Glutamatergic neuron (in vitro differentiated cells): ENCODE measurements around the gene CLEC16A. TPM values are rescaled to one million over a fixed set of nuclear protein-coding genes. Genes with fewer than 3 reads are reported as not detected.

ENCODE experiments used
- DNase-seq: peaks from one replicate; pipeline ENCODE4 v3.0.0; 2022
- H3K27ac Mint-ChIP-seq: one replicate; pipeline ENCODE4 v1.8.0; 2020; ENCODE audit warnings: mild to moderate bottlenecking, mixed read lengths, inconsistent platforms; ENCODE audit not compliant: unreplicated experiment
- H3K27me3 Mint-ChIP-seq: one replicate; pipeline ENCODE4 v1.8.0; 2020; ENCODE audit warnings: mild to moderate bottlenecking, moderate library complexity, mixed read lengths, inconsistent platforms; ENCODE audit not compliant: unreplicated experiment
- H3K36me3 Mint-ChIP-seq: one replicate; pipeline ENCODE4 v1.8.0; 2020; ENCODE audit warnings: mild to moderate bottlenecking, mixed read lengths, inconsistent platforms; ENCODE audit not compliant: unreplicated experiment
- H3K4me1 Mint-ChIP-seq: one replicate; pipeline ENCODE4 v1.8.0; 2020; ENCODE audit warnings: mild to moderate bottlenecking, low read depth, mixed read lengths, inconsistent platforms; ENCODE audit not compliant: unreplicated experiment
- H3K4me3 Mint-ChIP-seq: one replicate; pipeline ENCODE4 v1.8.0; 2020; ENCODE audit warnings: mild to moderate bottlenecking, mixed read lengths, inconsistent platforms; ENCODE audit not compliant: unreplicated experiment
- H3K9me3 Mint-ChIP-seq: one replicate; pipeline ENCODE4 v1.8.0; 2020; ENCODE audit warnings: mild to moderate bottlenecking, moderate library complexity, mixed read lengths, inconsistent platforms; ENCODE audit not compliant: unreplicated experiment
- total RNA-seq: library from RNA; stranded (reverse); fragmentation: NEBNext Ultra II Directional; extraction: Animal tissue kit (Norgen Biotek cat#: 25700); gene quantifications from one replicate; pipeline ENCODE4 v1.2.1, GENCODE V29; 2021; ENCODE audit not compliant: unreplicated experiment
- TF ChIP-seq, protein P1 (sequence below): fragments of 200-600 bp; sonication (generic); IDR thresholded peaks from one replicate; pipeline ENCODE4 v1.5.0; 2021; ENCODE audit not compliant: partially characterized antibody, unreplicated experiment

Gene CLEC16A
- total RNA-seq, 1 donor from 2014 or later, result 43.0 TPM

DNA sequence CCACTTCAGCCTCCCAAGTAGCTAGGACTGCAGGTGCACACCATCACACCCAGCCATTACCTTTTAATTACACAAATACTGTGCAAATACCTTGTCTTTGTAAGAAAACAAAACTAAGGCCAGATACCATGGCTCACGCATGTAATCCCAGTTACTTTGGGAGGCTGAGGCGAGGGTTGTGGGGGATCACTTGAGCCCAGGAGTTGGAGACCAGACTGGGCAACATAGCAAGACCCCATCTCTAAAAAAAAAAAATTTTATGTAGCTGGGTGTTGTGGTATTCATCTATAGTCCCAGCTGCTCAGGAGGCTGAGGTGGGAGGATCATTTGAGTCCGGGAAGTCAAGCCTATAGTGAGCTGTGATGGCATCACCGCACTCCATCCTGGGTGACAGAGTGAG, 151.6 kb downstream of the CLEC16A start:
- no peak for DNase-seq
- H3K4me1 Mint-ChIP-seq, result peaks cover 7% of the 10 kb centered on the region
- no peak overlapping the region for H3K27ac Mint-ChIP-seq
- peaks cover 3% of the 10 kb centered on the region for H3K27me3 Mint-ChIP-seq
- no peaks in the 10 kb centered on the region for H3K36me3 Mint-ChIP-seq
- peaks cover 2% of the 10 kb centered on the region for H3K9me3 Mint-ChIP-seq
- no peak overlapping the region for H3K4me3 Mint-ChIP-seq
- TF ChIP-seq, protein P1, sequence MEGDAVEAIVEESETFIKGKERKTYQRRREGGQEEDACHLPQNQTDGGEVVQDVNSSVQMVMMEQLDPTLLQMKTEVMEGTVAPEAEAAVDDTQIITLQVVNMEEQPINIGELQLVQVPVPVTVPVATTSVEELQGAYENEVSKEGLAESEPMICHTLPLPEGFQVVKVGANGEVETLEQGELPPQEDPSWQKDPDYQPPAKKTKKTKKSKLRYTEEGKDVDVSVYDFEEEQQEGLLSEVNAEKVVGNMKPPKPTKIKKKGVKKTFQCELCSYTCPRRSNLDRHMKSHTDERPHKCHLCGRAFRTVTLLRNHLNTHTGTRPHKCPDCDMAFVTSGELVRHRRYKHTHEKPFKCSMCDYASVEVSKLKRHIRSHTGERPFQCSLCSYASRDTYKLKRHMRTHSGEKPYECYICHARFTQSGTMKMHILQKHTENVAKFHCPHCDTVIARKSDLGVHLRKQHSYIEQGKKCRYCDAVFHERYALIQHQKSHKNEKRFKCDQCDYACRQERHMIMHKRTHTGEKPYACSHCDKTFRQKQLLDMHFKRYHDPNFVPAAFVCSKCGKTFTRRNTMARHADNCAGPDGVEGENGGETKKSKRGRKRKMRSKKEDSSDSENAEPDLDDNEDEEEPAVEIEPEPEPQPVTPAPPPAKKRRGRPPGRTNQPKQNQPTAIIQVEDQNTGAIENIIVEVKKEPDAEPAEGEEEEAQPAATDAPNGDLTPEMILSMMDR, result no peak

DNA sequence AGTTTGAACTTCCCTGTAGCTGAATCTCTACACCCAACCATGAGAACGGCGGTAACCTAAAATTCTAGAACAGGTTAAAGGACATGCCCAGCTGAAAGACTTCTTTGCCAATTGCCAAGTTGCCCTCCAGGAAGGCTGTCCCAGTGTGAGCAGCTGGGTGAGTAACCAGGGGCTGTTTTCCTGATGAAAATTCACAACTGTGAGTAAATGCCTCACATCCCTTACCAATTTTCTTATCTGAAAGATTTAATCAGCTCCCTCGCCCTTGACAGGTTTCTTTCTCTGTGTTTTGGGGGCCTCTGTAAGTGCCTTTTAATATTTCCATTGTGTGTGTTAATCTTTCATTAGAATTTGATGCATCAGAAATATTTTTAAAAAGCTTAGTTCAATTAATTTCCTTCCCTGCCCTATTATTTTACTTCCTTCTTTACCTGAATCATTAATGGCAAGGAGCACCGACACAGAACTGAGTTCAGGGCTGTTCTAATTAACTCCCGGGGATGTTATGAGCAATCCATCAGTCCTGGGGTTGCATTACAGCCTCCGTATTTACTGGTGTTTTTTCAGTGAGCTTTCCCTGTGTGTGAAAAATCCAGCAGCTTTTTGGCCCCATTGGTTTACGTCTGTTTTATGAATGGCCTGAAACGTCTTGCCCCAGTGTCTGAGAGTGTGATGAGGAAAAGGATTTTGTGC, 152.9 kb downstream of the CLEC16A start:
- Mint-ChIP-seq H3K27ac (no peak overlapping the region), H3K27me3 (peaks cover 3% of the 10 kb centered on the region), H3K4me1 (peaks cover 15% of the 10 kb centered on the region), H3K9me3 (peaks cover 3% of the 10 kb centered on the region), H3K4me3 (no peak overlapping the region), H3K36me3 (no peaks in the 10 kb centered on the region)
- DNase-seq, result no peak
- TF ChIP-seq, protein P1, result no peak

DNA sequence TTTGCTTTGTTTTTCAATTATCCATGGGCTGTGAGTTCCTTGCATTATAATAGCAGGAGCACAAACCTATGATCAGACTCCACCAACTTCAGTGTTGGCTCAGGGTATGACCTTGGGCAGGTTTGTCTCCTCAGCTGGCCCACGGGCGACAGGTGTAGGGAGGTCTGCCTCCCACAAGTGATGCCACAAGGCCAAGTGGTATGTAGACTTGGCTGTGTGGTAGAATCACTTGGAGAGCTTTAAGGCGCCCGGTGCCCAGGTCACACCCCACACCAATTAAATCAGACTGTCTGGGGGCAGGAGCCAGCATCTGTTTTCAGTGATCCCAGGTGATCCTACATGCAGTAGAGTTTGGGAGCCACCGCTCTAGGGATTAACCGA, 153.4 kb downstream of the CLEC16A start:
- Mint-ChIP-seq H3K36me3 (no peaks in the 10 kb centered on the region), H3K9me3 (peaks cover 3% of the 10 kb centered on the region), H3K27me3 (peaks cover 2% of the 10 kb centered on the region), H3K27ac (no peak overlapping the region), H3K4me1 (peaks cover 20% of the 10 kb centered on the region), H3K4me3 (no peak overlapping the region)
- TF ChIP-seq, protein P1, result no peak
- DNase-seq, result no peak

DNA sequence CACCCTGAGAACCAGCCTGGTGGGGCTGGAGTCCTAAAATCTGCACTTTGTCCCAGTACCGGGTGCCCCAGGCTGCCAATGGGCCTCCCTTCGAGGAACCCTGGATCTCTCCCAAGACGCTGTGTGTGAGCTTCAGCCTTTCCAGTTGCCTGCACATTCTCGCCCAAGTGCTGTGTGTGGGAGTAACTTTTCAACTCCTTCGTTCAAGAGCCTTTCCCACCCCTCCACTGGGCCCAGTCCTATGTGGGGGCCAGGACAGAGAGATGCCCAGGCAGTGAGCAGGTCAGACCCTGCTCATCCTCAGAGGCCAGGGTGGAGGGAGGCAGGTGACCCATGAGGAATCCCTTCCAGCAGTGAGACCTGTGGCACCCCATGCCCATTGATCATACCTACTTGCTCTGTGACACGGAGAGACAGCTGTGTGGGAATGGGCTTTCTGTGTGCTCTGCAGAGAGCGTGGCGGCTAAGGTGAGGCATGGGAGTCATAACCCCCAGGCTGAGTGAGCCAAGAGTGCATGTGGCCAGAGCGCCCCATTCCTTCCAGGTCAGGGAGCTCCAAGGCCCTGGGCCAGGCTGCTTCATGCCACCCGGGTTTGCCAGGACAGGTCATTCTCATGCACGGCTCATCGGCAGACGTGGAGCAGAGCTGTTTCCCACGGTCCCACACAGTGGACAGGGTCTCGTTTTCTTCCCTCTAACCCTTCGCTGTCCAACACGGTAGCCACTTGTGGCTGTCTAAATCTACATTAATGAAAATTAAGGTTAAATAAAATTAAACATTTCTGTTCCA, 154.4 kb downstream of the CLEC16A start:
- peaks cover 3% of the 10 kb centered on the region for H3K9me3 Mint-ChIP-seq
- no peak for DNase-seq
- TF ChIP-seq, protein P1, result no peak

DNA sequence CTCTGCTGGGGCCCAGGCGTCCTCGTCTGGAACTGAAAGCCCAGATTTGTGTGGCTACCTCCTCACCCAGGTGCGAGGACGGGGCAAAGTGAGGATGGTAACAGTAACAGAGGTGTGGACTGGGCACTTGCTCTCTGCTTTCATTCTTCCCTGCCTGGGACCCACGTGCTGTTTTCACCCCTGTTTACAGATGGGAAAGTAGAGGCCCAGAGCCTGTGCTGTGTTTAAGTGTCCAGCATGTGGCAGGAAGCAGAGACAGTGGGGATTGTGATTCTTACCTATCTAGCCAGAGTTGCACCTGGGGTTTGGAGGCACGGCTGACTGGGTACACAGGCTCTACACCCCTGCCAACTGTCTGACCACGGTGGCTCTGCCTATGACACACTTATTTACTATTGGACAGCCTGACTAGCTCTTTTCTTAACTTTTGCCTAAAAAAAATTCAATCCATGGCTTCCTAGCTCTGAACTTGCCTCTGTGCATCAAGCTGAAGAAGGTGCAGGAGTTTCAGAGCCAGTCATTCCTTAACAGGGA, 155.4 kb downstream of the CLEC16A start:
- H3K4me3 Mint-ChIP-seq, result no peak overlapping the region
- peak overlapping the region; percentile 52 for H3K27ac Mint-ChIP-seq
- no peaks in the 10 kb centered on the region for H3K36me3 Mint-ChIP-seq
- peaks cover 2% of the 10 kb centered on the region for H3K27me3 Mint-ChIP-seq
- peaks cover 3% of the 10 kb centered on the region for H3K9me3 Mint-ChIP-seq
- TF ChIP-seq, protein P1, result no peak
- no peak for DNase-seq
- peaks cover 22% of the 10 kb centered on the region for H3K4me1 Mint-ChIP-seq

More for the DNA sequence above, 154.4 kb downstream of the CLEC16A start:
- no peak overlapping the region for H3K4me3 Mint-ChIP-seq
- H3K4me1 Mint-ChIP-seq, result peaks cover 22% of the 10 kb centered on the region
- H3K27me3 Mint-ChIP-seq, result peaks cover 2% of the 10 kb centered on the region
- H3K27ac Mint-ChIP-seq, result no peak overlapping the region
- H3K36me3 Mint-ChIP-seq, result no peaks in the 10 kb centered on the region
